HL-60 (cell line): ENCODE results near the gene CCDC192.

Experiments used
- DNase-seq, 2 experiments: peaks; one replicate each; pipeline ENCODE4 v3.0.0-alpha.2; 2010 to 2020; ENCODE audit warnings: low read depth in 1 of 2, low spot score in 1 of 2
- H3K27ac ChIP-seq: fragments of 250-450 bp; sonication (Bioruptor Pico); replicated peaks from 2 replicates; pipeline ENCODE4 v1.5.1; 2020; ENCODE audit warnings: mild to moderate bottlenecking, moderate library complexity
- H3K27me3 ChIP-seq: fragments of 250-450 bp; sonication (Bioruptor Pico); 2 replicates; pipeline ENCODE4 v1.5.1; 2021; ENCODE audit warnings: mild to moderate bottlenecking, moderate library complexity; ENCODE audit not compliant: insufficient read depth, poor library complexity, severe bottlenecking
- H3K4me3 ChIP-seq: replicated peaks from 2 replicates; pipeline ENCODE4 v1.5.1; 2011; ENCODE audit warnings: mild to moderate bottlenecking, control low read depth, low read length; ENCODE audit not compliant: insufficient read depth
- GABPA ChIP-seq: IDR thresholded peaks from 2 replicates; pipeline ENCODE4 v1.6.1; 2012; ENCODE audit warnings: low read depth
- POLR2AphosphoS5 ChIP-seq: IDR thresholded peaks from 2 replicates; pipeline ENCODE4 v1.6.1; 2012; ENCODE audit warnings: low read depth
- REST ChIP-seq: IDR thresholded peaks from 2 replicates; pipeline ENCODE4 v1.6.1; 2012; ENCODE audit warnings: low read depth; ENCODE audit not compliant: insufficient replicate concordance
- SPI1 ChIP-seq: IDR thresholded peaks from 2 replicates; pipeline ENCODE4 v1.6.1; 2012; ENCODE audit warnings: low read depth, mild to moderate bottlenecking, borderline replicate concordance
- TF ChIP-seq, protein P1 (sequence below): IDR thresholded peaks from one replicate; pipeline ENCODE4 v1.5.1; 2011; ENCODE audit warnings: low read length, control low read depth, inconsistent platforms; ENCODE audit not compliant: insufficient read depth

Gene CCDC192

DNA sequence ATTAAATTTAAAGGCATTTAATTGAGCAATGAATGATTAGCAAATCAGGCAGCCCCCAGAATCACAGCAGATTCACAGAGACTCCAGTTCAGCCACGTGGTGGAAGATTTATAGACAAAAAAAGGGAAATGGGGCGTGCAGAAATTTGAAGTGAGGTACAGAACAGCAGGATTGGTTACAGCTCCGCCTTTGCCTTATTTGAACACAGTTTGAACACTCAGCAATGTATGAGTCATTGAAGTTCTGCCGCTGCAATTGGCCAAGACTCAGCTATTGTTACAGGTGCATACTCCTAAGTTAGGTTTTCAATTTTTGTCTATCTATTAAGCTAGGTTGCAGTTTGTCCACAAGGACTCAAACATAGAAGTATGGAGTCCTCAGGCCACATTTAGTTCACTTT lies 222.7 kb downstream of the CCDC192 start:
- H3K4me3 ChIP-seq = no peak overlapping the region
- DNase-seq = no peak
- TF ChIP-seq SPI1 (no peak), REST (no peak), GABPA (no peak), POLR2AphosphoS5 (no peak)
- TF ChIP-seq, protein P1, sequence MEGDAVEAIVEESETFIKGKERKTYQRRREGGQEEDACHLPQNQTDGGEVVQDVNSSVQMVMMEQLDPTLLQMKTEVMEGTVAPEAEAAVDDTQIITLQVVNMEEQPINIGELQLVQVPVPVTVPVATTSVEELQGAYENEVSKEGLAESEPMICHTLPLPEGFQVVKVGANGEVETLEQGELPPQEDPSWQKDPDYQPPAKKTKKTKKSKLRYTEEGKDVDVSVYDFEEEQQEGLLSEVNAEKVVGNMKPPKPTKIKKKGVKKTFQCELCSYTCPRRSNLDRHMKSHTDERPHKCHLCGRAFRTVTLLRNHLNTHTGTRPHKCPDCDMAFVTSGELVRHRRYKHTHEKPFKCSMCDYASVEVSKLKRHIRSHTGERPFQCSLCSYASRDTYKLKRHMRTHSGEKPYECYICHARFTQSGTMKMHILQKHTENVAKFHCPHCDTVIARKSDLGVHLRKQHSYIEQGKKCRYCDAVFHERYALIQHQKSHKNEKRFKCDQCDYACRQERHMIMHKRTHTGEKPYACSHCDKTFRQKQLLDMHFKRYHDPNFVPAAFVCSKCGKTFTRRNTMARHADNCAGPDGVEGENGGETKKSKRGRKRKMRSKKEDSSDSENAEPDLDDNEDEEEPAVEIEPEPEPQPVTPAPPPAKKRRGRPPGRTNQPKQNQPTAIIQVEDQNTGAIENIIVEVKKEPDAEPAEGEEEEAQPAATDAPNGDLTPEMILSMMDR = no peak
- H3K27ac ChIP-seq = no peak overlapping the region
- no peaks in the 10 kb centered on the region for H3K27me3 ChIP-seq

DNA sequence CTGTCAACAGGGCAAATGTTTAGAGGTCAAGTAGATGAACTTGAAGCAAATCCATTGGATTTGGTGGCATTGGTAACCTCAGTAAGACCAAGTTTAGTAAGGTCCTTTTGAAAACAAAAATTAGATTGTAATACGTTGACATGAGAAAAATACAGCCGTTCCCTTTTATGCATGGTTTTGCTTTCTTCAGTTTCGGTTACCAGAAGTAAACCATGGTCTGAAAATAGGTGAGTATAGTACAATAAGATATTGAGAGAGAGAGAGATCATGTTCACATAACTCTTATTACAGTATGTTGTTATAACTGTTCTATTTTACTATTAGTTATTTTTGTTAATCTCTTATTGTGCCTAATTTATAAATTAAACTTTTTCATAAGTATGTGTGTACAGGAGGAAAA lies 223.8 kb downstream of the CCDC192 start:
- Histone ChIP-seq H3K27ac (no peak overlapping the region), H3K27me3 (no peaks in the 10 kb centered on the region), H3K4me3 (no peak overlapping the region)
- no peak for TF ChIP-seq POLR2AphosphoS5
- DNase-seq = no peak

GRCh38 chr5:127928053-127928452 lies 224.9 kb downstream of the CCDC192 start:
- no peak for DNase-seq
- no peak overlapping the region for H3K4me3 ChIP-seq
- TF ChIP-seq REST (no peak), POLR2AphosphoS5 (no peak), SPI1 (no peak), GABPA (no peak)
- TF ChIP-seq, protein P1 = no peak
- no peak overlapping the region for H3K27ac ChIP-seq
- no peaks in the 10 kb centered on the region for H3K27me3 ChIP-seq

GRCh38 chr5:127930311-127930710 lies 227.1 kb downstream of the CCDC192 start:
- Histone ChIP-seq H3K4me3 (no peak overlapping the region), H3K27ac (no peak overlapping the region), H3K27me3 (no peaks in the 10 kb centered on the region)
- TF ChIP-seq, protein P1 = no peak
- TF ChIP-seq POLR2AphosphoS5 (no peak), GABPA (no peak), SPI1 (no peak), REST (no peak)
- DNase-seq = no peak
